NCI-H2196 (cell line): ENCODE results near the gene PRR12.

Source experiments
- DNase-seq: peaks from one replicate; lab custom pipeline; 2025; ENCODE audit not compliant: unreplicated experiment; lab: John Stamatoyannopoulos, UW

Gene PRR12

GRCh38 chr19:49641688-49642491 lies 50.9 kb downstream of the PRR12 start, which contains the start of gene SCAF1:
Gene SCAF1, plus strand, starts transcription at chr19:49642209. Its CDS starts 2,818 bp downstream, at chr19:49645027.
- DNase-seq: peak; percentile 100

- no peak for DNase-seq
These were observed 51.6 kb downstream of the PRR12 start for GRCh38 chr19:49642492-49643035.

GRCh38 chr19:49643466-49643865 lies 52.5 kb downstream of the PRR12 start:
- no peak for DNase-seq

DNA sequence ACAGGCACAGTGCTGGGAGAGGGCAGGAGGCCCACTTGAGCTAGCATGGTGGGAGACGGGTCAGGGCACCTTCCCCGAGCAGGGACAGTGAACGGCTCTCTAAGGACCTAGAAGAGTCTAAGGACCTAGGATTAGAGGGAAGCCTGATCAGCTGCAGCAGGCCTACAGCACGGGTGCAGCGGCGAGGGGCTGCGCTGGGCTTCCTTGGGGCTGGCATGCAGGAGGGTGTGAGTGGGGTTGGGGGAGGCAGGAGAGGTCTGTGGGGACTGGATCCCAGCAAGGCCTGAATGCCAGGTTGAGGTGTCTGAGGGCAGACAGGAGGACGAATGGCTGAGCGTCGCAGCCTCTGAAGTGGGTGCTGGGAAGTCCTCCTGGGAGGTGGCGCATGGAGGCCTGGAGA lies 54.6 kb downstream of the PRR12 start:
- no peak for DNase-seq

DNA sequence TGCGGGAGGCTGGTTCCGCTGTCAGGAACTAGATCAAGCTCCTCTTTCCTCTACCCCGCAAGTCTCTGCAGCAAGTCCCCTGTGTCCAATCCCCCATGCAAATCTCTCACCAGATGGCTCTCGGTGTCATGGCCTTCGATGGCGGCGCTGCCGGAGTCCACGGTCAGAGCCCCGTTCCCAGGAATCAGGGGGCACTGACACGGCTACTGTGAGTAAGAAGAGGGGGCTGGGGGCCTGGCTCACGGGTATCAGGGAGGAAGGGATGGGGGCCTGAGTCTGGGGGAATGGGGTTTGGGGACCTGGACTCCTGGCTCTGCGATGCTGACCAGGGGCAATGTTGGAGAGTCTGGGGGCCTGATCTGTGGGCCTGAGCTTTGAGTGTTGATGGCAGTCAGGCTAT lies 55.0 kb downstream of the PRR12 start:
- no peak for DNase-seq

DNA sequence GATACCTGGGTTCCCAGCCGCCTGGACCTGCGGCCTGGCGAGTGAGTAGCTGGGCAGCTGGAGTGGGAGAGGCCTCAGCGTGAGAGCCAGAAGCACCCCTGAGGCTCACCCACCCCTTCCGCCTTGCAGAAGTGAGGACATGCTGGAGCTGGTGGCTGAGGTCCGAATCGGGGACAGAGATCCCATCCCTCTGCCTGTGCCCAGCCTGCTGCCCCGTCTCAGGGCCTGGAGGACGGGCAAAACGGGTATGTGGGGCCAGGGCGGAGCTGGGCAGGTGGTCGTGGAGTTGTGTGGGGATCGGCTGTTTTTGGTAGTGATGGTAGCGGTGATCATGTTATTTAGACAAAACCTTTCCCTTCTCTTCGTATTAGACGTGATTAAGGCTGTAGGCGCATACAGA lies 55.6 kb downstream of the PRR12 start:
- DNase-seq: no peak

DNA sequence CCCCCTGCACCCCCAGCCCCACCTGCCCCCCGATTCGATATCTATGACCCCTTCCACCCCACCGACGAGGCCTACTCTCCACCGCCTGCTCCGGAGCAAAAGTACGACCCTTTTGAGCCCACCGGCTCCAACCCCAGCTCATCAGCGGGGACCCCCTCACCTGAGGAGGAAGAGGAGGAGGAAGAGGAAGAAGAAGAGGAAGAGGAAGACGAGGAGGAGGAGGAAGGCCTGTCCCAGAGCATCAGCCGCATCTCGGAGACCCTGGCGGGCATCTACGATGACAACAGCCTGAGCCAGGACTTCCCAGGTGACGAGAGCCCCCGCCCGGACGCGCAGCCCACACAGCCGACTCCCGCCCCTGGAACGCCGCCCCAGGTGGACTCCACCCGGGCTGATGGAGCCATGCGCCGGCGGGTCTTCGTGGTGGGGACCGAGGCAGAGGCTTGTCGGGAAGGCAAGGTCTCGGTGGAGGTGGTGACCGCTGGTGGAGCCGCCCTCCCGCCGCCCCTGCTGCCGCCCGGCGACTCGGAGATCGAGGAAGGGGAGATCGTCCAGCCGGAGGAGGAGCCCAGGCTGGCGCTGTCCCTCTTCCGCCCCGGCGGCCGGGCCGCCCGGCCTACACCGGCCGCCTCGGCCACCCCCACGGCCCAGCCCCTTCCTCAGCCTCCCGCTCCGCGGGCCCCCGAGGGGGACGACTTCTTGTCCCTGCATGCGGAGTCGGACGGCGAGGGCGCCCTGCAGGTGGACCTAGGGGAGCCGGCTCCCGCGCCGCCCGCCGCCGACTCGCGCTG lies 60.2 kb downstream of the PRR12 start:
- no peak for DNase-seq

DNA sequence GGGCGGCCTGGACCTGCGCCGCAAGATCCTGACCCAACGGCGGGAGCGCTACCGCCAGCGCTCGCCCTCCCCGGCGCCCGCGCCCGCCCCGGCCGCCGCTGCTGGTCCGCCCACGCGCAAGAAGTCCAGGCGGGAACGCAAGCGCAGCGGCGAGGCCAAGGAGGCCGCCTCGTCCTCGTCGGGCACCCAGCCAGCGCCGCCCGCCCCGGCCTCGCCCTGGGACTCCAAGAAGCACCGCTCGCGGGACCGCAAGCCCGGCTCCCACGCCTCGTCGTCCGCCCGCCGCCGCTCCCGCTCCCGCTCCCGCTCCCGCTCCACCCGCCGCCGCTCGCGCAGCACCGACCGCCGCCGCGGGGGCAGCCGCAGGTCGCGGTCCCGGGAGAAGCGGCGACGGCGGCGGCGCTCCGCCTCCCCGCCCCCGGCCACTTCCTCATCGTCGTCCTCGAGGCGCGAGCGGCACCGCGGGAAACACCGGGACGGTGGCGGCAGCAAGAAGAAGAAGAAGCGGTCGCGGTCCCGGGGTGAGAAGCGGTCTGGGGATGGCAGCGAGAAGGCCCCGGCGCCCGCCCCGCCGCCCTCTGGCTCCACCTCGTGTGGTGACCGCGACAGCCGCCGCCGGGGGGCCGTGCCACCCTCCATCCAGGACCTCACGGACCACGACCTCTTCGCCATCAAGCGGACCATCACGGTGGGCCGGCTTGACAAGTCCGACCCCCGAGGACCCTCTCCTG lies 61.0 kb downstream of the PRR12 start:
- DNase-seq: no peak

GRCh38 chr19:49652551-49653465 lies 61.8 kb downstream of the PRR12 start:
- no peak for DNase-seq

GRCh38 chr19:49653466-49653806 lies 62.5 kb downstream of the PRR12 start:
- DNase-seq: no peak

- no peak for DNase-seq
These were observed 63.6 kb downstream of the PRR12 start for GRCh38 chr19:49654581-49654980.

DNA sequence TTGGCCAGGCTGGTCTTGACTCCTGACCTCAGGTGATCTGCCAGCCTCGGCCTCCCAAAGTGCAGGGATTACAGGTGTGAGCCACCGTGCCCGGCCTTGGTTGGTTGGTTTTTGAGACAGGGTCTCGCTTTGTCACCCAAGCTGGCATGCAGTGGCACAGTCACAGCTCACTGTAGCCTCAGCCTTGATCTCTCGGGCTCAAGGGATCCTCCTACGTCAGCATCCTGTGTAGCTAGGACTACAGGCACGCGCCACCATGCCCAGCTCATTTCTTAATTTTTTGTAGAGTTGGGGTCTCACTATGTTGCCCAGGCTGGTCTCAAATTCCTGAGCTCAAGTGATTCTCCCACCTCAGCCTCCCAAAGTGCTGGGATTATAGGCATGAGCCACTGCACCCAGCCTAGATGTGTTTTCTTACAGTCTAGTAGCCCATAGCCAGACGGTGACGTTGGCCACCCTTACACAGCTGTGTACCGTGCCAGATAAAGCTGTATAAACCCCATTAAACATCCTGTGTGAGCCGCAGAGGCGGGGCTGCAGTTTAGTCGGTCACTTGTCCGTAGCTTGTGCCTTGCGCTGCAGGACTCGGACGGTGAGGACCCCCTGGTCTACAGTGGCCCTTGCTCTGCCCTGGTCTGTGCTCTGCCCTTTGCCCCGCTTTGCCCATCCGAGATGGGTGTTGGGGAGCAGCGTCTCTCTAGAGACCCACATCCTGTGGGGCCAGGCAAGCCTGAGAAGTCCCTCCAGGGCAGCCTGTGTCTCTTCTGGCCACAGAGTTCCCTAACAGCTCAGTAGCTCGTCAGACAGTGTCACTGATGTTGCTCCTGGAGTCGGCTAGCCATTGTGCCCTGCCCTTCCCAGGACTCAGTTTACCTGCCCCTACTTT lies 64.8 kb downstream of the PRR12 start:
- DNase-seq: no peak

DNA sequence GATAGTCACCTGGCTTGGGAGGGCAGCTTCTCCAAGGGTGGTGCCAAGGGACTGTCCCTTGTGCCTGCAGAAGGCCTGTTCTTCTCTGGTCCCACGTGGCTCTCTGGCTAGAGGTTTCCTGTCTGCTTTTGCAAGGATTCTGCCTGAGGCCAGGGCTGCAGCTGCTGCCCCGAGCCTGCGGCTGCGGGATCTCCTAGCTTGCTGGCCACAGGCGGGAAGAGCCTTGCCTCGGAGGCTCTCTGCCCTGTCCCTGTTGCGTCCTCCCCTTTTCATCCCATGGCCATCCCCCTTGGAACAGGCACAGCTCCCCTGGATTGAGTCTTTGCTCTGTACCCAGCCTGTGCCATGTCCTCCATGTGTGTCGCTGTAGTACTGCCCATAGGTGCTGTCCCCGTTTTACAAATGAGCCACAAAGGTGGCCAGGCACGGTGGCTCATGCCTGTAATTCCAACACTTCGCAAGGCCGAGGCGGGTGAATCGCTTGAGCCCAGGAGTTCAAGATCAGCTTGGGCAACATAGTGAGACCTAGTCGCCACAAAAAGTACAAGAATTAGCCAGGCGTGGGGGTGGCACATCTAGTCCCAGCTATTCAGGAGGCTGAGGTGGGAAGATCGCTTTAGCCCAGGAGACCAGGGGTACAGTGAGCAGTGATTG lies 65.6 kb downstream of the PRR12 start:
- no peak for DNase-seq

- DNase-seq: no peak
These were observed 66.6 kb downstream of the PRR12 start for GRCh38 chr19:49657493-49658138.

GRCh38 chr19:49658139-49658517 lies 67.1 kb downstream of the PRR12 start:
- no peak for DNase-seq

GRCh38 chr19:49658566-49659442 lies 67.8 kb downstream of the PRR12 start:
- DNase-seq: no peak

- no peak for DNase-seq
These were observed 69.5 kb downstream of the PRR12 start for GRCh38 chr19:49660338-49660961.
